NCI-H2196 (cell line): ENCODE measurements around the gene KCNJ15.
A peak's percentile ranks its signal among the peaks of the same experiment; 100 is the strongest.

ENCODE experiments used
- DNase-seq: peaks from one replicate; lab custom pipeline; 2025; ENCODE audit not compliant: unreplicated experiment; lab: John Stamatoyannopoulos, UW

KCNJ15 gene

GRCh38 chr21:38325216-38325615, 68.4 kb downstream of the KCNJ15 start:
- DNase-seq: no peak

DNA sequence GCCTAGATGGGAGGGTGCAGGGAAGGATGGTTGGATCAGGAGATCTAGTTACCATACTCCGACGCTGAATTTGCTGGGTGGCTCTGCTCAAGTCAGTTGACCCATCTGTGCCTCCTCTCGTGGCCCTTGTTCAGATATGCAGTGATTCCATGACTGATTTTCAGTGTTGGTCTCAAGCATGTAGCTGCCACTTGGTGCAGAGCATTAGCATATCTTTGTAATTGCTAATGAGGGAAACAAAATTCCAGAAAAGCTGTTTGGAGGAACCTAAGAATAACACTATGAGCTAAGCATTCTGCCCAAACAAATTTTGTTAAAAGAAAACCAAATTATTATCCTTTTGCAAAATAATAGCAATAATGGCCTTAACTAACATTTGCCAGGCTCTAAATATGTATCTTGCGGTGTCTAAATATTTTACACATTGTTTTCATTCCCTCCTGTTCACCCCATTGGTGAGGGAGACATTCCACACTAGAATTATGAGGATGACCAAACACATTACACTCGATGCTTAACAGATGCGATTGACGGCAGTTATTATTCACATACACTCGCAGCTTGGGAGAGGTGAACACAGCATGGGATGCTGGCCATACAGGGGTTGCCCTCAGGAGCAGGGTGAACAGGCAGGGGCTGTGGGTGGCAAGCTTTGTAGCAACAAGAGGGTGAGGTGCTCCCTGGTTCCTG, 69.1 kb downstream of the KCNJ15 start:
- DNase-seq: no peak

- no peak for DNase-seq
Measured at GRCh38 chr21:38326429-38326828, 69.6 kb downstream of the KCNJ15 start.

- DNase-seq: no peak
Measured at GRCh38 chr21:38326899-38327298, 70.1 kb downstream of the KCNJ15 start.

- no peak for DNase-seq
Measured at GRCh38 chr21:38327984-38328383, 71.2 kb downstream of the KCNJ15 start.

GRCh38 chr21:38329162-38329561, 72.4 kb downstream of the KCNJ15 start:
- no peak for DNase-seq

GRCh38 chr21:38330666-38331065, 73.9 kb downstream of the KCNJ15 start:
- DNase-seq: no peak

- no peak for DNase-seq
Measured at GRCh38 chr21:38333301-38334272, 76.8 kb downstream of the KCNJ15 start.

GRCh38 chr21:38334866-38335265, 78.1 kb downstream of the KCNJ15 start:
- DNase-seq: no peak

DNA sequence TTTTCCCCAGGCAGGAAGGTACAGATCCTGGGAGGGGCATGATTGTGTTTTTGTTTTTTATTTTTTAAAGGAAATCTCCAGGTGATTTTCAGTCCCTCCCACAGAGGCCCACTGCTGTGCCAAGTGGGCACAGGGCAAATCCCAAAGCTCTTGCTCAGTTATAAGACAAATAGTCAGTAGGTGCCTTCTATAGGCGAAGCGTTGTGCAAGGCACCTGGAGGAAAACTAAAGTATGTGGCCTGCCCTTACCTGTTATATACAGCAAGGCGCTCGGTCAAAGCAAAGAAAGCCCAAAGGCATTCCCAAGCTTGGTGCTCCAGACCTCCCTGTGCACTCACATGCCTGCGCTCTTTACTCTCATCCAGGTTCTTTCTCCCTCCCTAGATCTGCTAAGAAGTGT, 81.0 kb downstream of the KCNJ15 start:
- no peak for DNase-seq

- DNase-seq: no peak
Measured at GRCh38 chr21:38340131-38340530, 83.3 kb downstream of the KCNJ15 start.

GRCh38 chr21:38341546-38342012, 84.8 kb downstream of the KCNJ15 start:
- no peak for DNase-seq

- no peak for DNase-seq
Measured at GRCh38 chr21:38342739-38343138, 85.9 kb downstream of the KCNJ15 start.

DNA sequence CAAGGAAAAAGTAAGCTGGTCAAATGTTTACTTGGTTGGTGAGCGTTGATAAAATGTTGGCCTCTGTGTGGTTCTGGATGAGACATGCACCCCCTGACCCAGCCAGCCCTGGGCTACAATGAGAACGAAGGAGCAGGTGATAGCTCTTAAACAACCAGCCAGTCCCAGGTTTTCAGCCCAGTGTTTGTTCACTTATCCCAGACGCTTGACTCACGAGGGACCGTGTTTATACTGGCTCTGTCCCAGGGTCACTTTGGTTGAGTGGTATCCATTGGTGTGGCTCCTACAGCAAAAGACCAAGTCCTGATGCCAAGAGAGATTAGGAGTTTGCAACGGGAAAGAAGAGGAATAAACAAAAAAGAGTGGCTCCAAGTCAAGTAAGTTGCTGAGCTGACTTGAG, 86.9 kb downstream of the KCNJ15 start:
- peak; percentile 78 for DNase-seq

DNA sequence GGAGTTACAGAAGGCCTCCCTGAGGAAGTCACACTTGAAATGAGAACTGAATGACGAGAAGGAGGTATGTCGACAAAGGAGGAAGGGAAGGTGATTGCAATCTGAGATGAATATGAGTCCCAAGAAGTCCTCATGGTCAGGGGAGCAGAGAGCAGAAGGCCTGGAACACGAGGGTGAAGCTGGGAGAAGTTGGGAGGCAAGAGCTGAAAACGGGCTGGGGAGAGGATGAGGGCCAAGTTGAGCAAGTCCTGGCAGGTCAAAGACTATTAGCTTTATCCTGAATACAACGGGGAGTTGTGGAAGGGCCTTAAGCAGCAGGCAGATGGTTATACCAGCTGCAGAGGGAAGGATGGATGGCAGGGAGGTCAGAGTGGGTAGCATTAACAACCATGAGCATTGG, 89.5 kb downstream of the KCNJ15 start:
- peak; percentile 43 for DNase-seq

GRCh38 chr21:38349111-38349746, 92.4 kb downstream of the KCNJ15 start:
- peak; percentile 83 for DNase-seq

DNA sequence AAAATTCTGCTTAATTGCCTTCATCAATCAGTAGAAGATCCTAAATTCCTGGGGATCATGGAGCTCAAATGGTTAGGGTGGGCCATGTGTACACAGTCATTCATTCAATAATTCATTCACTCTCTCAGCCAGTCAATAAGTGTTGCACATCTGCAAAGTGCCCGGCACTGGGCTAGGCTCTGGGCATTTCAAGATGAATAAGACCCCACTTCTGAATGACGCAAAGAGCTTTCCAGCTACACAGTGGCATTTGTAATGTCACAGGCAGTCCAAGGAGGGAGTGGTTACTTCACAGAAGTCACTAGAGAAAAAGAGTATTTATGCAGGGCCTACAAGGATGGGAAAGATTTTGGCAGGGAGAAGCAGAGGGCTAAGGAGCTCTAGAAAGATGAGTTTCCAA, 93.2 kb downstream of the KCNJ15 start:
- no peak for DNase-seq

DNA sequence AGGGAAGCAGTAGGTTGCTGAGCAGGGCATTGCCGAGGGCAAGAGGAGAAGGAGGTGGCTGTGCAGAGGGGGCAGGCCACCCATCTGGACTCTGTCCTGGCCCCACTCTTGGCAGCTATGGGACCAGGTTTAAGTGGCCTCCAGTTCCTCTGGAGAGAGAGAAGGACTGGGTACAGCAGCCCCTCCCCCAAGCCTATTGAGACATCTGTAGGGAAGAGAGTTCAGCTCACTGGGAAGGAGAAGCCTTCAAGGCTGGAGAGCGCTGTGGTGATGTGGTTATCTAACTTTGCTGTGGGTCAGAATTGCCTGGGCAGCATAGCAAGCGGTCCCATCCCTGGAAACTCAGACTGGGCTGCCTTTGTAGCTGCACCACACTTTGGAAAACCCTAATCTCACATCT, 93.9 kb downstream of the KCNJ15 start:
- DNase-seq: no peak

- no peak for DNase-seq
Measured at GRCh38 chr21:38351176-38351959, 94.6 kb downstream of the KCNJ15 start.

DNA sequence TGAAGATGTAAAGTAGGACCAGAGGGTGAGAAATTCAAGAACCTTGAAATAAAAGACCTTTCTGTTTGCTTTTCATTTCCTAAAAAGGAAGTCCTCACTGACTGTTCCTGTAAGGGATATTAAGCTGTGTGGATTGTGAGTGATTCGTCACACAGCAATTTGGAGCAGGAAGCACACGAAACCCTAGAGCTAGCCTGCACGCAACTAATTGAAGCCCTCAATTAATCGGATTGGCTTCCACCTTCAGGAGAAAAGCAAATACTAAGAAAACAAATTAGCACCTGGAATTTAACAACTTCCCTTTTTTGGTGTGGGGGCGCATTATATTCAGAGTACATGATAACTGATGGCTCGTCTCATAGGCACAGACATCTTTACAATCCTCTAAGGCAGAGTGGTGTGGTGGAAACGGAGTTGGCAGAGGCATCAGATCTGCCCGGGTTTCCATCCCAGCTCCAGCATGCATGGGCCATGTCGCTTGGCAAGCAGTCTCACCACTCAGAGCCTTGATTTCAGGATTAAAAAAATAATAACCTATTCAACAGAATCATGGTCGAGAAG, 95.2 kb downstream of the KCNJ15 start:
- peak; percentile 73 for DNase-seq
